Thoracic aorta (tissue), 2 donors: ENCODE results near the gene HRG. TPM values are rescaled to one million over a fixed set of nuclear protein-coding genes. Genes with fewer than 3 reads are reported as not detected.
A peak's percentile ranks its signal among the peaks of the same experiment; 100 is the strongest.

Source experiments
- ATAC-seq: fragments of 150-250 bp; one replicate; pipeline ENCODE4 v1.8.0; 2017; ENCODE audit warnings: low read depth; ENCODE audit not compliant: insufficient number of reproducible peaks, low FRiP score
- DNase-seq: peaks from one replicate; pipeline ENCODE4 v3.0.0-alpha.2; 2020; ENCODE audit warnings: low spot score
- H3K27ac ChIP-seq, 2 donors: fragments of 200-600 bp; sonication (generic); 1 replicate in 1 of 2; 2 replicates in 1 of 2; pipeline ENCODE4 v1.5.1; 2016; ENCODE audit warnings: mild to moderate bottlenecking in 2 of 2, moderate library complexity in 2 of 2
- H3K27me3 ChIP-seq: fragments of 200-600 bp; sonication (generic); replicated peaks from 2 replicates; pipeline ENCODE4 v1.6.0; 2016; ENCODE audit warnings: mild to moderate bottlenecking; ENCODE audit not compliant: insufficient read depth
- H3K36me3 ChIP-seq: fragments of 200-600 bp; sonication (generic); one replicate; pipeline ENCODE4 v1.5.1; 2016
- H3K4me1 ChIP-seq, 2 donors: fragments of 200-600 bp; sonication (generic); 1 replicate in 1 of 2; 2 replicates in 1 of 2; pipeline versions ENCODE4 v1.5.1 to v1.6.0; 2016; ENCODE audit warnings: low read depth in 2 of 2, mild to moderate bottlenecking in 1 of 2; ENCODE audit not compliant: control insufficient read depth in 1 of 2
- H3K4me3 ChIP-seq: fragments of 200-600 bp; sonication (generic); 2 replicates; pipeline ENCODE4 v1.5.1; 2016; ENCODE audit warnings: mild to moderate bottlenecking
- H3K9me3 ChIP-seq: fragments of 200-600 bp; sonication (generic); 2 replicates; pipeline ENCODE4 v1.5.1; 2016
- total RNA-seq, 2 donors: library from RNA; depleted of rRNA; stranded (reverse); fragments of >200 nt; gene quantifications; one replicate each; pipeline versions ENCODE4 v1.1.0 to v1.2.3, GENCODE V29; 2016
- TF ChIP-seq, protein P1 (sequence below): fragments of 200-600 bp; sonication (generic); IDR thresholded peaks from one replicate; pipeline ENCODE4 v1.5.1; 2019; ENCODE audit warnings: antibody characterized with exemption

HRG gene
- total RNA-seq, 2 donors from 2014 or later: not detected

DNA sequence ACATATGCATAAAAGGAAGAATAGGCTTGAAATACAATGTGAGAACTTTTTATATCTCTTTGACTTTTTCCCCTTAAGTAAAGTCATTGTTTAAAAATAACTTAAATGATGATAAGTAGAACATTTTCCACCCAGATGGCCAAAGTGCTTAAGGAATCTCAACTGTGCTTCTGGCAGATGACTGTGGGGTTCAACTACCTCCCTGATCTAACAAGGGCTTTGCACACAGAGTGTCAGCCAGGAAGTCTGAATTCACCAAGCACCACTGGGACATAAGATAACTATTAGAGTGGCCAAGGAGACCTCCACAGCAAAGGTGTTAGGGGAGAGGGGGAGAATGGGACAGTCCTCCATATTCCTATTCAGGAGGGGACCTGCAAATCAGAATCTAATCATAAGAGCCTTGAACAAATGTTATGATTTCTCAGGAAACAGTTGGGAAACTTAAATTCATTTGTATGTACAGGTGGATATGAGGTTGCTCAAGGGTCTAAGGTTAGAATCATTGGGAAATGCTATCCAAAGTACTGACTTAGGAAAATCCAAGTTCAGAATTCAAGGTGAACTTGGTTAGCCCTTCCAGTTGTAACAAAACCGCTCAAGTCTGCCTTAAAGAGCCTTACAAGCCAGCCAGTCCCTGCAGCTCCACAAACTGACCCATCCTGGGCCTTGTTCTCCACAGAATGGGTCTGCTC, 25.9 kb upstream of the HRG start, which contains the start of gene FETUB:
FETUB (plus strand) TSS at position 622 of the 695 bp plus-strand sequence; CDS start at position 684, 62 bp downstream.
- peak within 1 kb of the TSS; percentile 19 to 24 for H3K27ac ChIP-seq
- ATAC-seq (no peak), DNase-seq (no peak)
- H3K4me3 ChIP-seq: peak within 1 kb of the TSS; percentile 34
- TF ChIP-seq, protein P1, sequence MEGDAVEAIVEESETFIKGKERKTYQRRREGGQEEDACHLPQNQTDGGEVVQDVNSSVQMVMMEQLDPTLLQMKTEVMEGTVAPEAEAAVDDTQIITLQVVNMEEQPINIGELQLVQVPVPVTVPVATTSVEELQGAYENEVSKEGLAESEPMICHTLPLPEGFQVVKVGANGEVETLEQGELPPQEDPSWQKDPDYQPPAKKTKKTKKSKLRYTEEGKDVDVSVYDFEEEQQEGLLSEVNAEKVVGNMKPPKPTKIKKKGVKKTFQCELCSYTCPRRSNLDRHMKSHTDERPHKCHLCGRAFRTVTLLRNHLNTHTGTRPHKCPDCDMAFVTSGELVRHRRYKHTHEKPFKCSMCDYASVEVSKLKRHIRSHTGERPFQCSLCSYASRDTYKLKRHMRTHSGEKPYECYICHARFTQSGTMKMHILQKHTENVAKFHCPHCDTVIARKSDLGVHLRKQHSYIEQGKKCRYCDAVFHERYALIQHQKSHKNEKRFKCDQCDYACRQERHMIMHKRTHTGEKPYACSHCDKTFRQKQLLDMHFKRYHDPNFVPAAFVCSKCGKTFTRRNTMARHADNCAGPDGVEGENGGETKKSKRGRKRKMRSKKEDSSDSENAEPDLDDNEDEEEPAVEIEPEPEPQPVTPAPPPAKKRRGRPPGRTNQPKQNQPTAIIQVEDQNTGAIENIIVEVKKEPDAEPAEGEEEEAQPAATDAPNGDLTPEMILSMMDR: no peak
- H3K36me3 ChIP-seq: no peaks in the 10 kb centered on the region
- peaks cover 4 to 23% of the 10 kb centered on the region in 2 donors for H3K4me1 ChIP-seq
- no peaks in the 10 kb centered on the region for H3K27me3 ChIP-seq
- H3K9me3 ChIP-seq: no peaks in the 10 kb centered on the region

DNA sequence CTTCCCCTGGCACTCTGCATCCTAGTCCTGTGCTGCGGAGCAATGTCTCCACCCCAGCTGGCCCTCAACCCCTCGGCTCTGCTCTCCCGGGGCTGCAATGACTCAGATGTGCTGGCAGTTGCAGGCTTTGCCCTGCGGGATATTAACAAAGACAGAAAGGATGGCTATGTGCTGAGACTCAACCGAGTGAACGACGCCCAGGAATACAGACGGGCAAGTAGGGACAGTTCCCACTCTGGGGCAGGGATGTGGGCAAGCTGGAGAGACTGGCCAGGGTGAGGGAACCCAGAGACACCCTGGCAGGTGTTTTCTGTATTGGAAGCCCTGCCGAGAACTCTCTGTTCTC, 25.4 kb upstream of the HRG start:
- no peaks in the 10 kb centered on the region for H3K9me3 ChIP-seq
- ATAC-seq (no peak), DNase-seq (peak; percentile 14)

DNA sequence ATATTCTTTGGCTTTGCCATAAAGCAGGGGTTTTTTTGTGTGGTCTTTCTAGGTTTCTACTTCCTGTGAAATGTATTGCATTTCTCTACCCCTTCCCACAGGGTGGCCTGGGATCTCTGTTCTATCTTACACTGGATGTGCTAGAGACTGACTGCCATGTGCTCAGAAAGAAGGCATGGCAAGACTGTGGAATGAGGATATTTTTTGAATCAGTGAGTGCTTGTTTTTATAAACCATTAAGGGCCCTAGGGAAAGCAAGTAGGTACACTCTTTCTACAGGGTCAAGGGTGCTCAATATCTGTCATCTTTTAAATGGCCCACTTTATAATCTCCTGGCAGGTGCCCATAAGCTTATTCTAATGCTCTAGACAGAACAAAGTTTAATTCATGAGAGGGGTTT, 24.9 kb upstream of the HRG start:
- H3K27ac ChIP-seq: peak overlapping the region in 1 of 2 donors; percentile 19
- H3K27me3 ChIP-seq: no peaks in the 10 kb centered on the region
- peaks cover 4 to 23% of the 10 kb centered on the region in 2 donors for H3K4me1 ChIP-seq
- DNase-seq: no peak
- H3K4me3 ChIP-seq: peak overlapping the region; percentile 34
- TF ChIP-seq, protein P1: no peak
- ATAC-seq: no peak
- H3K9me3 ChIP-seq: no peaks in the 10 kb centered on the region
- no peaks in the 10 kb centered on the region for H3K36me3 ChIP-seq

More for the DNA sequence above, 25.4 kb upstream of the HRG start:
- H3K27ac ChIP-seq: peak overlapping the region in 1 of 2 donors; percentile 19
- TF ChIP-seq, protein P1: no peak
- H3K27me3 ChIP-seq: no peaks in the 10 kb centered on the region
- H3K36me3 ChIP-seq: no peaks in the 10 kb centered on the region
- peak overlapping the region; percentile 34 for H3K4me3 ChIP-seq
- peaks cover 4 to 23% of the 10 kb centered on the region in 2 donors for H3K4me1 ChIP-seq

- ATAC-seq (no peak), DNase-seq (no peak)
- Histone ChIP-seq H3K27ac (no peak overlapping the region), H3K27me3 (no peaks in the 10 kb centered on the region), H3K4me3 (no peak overlapping the region), H3K9me3 (no peaks in the 10 kb centered on the region), H3K4me1 (peaks cover 4 to 23% of the 10 kb centered on the region in 2 donors), H3K36me3 (no peaks in the 10 kb centered on the region)
- TF ChIP-seq, protein P1: no peak
These were observed 23.8 kb upstream of the HRG start for GRCh38 chr3:186642014-186642413.

DNA sequence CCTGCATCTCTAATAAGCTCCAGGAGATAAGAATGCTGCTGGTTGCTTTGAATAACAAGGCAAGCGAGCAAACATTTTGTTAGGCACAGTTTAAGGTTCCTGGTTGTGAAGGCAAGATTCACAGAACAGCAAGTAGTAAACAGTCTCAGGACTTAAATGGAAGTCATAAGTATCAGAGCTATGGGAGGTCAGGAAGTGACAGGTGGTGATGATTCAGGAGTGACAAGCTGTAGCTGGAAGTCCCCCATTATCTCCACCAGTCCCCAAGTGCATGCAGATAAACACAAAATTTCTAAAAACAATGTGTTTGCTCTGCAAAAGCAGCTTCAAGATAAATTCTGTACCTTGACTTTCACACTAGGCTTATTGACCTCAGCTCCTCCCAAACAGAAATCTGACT, 22.3 kb upstream of the HRG start:
- Histone ChIP-seq H3K27ac (no peak overlapping the region), H3K9me3 (no peaks in the 10 kb centered on the region), H3K36me3 (no peaks in the 10 kb centered on the region), H3K27me3 (no peaks in the 10 kb centered on the region), H3K4me3 (no peak overlapping the region), H3K4me1 (peaks cover 4 to 23% of the 10 kb centered on the region in 2 donors)
- DNase-seq: no peak
- TF ChIP-seq, protein P1: no peak
- ATAC-seq: no peak
